Activated CD4-positive, alpha-beta T cell treated with anti-CD3 and anti-CD28 coated beads, Interleukin-2, amount 50 U/mL, for 24 hours (primary cell): ENCODE data around the gene PAGR1.
"Not testable (repeated sequence)": the region's sequence is repeated elsewhere in the genome, so short reads cannot be mapped to it uniquely, and the experiment has no call there.

Experiments used
- DNase-seq, 2 donors: peaks; one replicate each; pipeline ENCODE4 v3.0.0-alpha.2; 2020; ENCODE audit warnings: low read depth in 1 of 2, low spot score in 1 of 2

PAGR1 gene

GRCh38 chr16:29811896-29812665 lies 3.9 kb upstream of the PAGR1 start, which contains the start of gene PRRT2:
Gene PRRT2 (plus strand): TSS chr16:29812193. CDS start chr16:29813055, 862 bp downstream.
- no peak for DNase-seq

- DNase-seq: no peak
These were observed 3.0 kb upstream of the PAGR1 start for GRCh38 chr16:29812754-29813643.

GRCh38 chr16:29813644-29814562 lies 2.0 kb upstream of the PAGR1 start:
- DNase-seq: no peak

- no peak for DNase-seq
These were observed 1.4 kb upstream of the PAGR1 start for GRCh38 chr16:29814592-29814991.

- no peak for DNase-seq
These were observed 775 bp upstream of the PAGR1 start for GRCh38 chr16:29815032-29815721.

- no peak for DNase-seq
These were observed 916 bp downstream of the PAGR1 start for GRCh38 chr16:29816694-29817441.

- DNase-seq: no peak
These were observed 2.1 kb downstream of the PAGR1 start for GRCh38 chr16:29818082-29818481.

- no peak for DNase-seq
These were observed 3.6 kb downstream of the PAGR1 start for GRCh38 chr16:29819506-29819905.

- no peak for DNase-seq
These were observed 4.3 kb downstream of the PAGR1 start, which contains the start of gene MVP for GRCh38 chr16:29820271-29820701. Gene MVP (plus strand): TSS chr16:29820462. CDS start chr16:29830550, 10,088 bp downstream.

- DNase-seq: no peak
These were observed 5.0 kb downstream of the PAGR1 start for GRCh38 chr16:29820730-29821642.

GRCh38 chr16:29821643-29822115 lies 5.7 kb downstream of the PAGR1 start:
- no peak for DNase-seq

- DNase-seq: no peak
These were observed 8.7 kb downstream of the PAGR1 start for GRCh38 chr16:29824589-29825144.

GRCh38 chr16:29825145-29826044 lies 9.4 kb downstream of the PAGR1 start:
- peak in 1 of 2 donors; percentile 60 for DNase-seq

GRCh38 chr16:29826342-29826695 lies 10.4 kb downstream of the PAGR1 start:
- no peak for DNase-seq

GRCh38 chr16:29830774-29831173 lies 14.8 kb downstream of the PAGR1 start:
- no peak for DNase-seq

- DNase-seq: no peak
These were observed 15.5 kb downstream of the PAGR1 start for GRCh38 chr16:29831490-29831889.

- not testable (repeated sequence) for DNase-seq
These were observed 17.3 kb downstream of the PAGR1 start for GRCh38 chr16:29833219-29833618.
